LHCN-M2 (cell line): ENCODE measurements around the gene RARB. TPM values are rescaled to one million over a fixed set of nuclear protein-coding genes. Genes with fewer than 3 reads are reported as not detected.

Experiments used
- DNase-seq: peaks from one replicate; pipeline ENCODE4 v3.0.0-alpha.2; 2012; ENCODE audit warnings: low read depth
- total RNA-seq: library from RNA; depleted of rRNA; stranded (reverse); fragments of >200 nt; gene quantifications from 2 replicates; pipeline ENCODE4 v1.2.3, GENCODE V29; 2014

Gene RARB
- total RNA-seq, 1 experiment from 2014 or later = 0.29 TPM

GRCh38 chr3:25547943-25548674 is 120.0 kb downstream of the RARB start:
- peak; percentile 61 for DNase-seq

- no peak for DNase-seq
Measured at GRCh38 chr3:25548836-25549235, 120.8 kb downstream of the RARB start.

GRCh38 chr3:25552251-25552650 is 124.2 kb downstream of the RARB start:
- DNase-seq = no peak

- no peak for DNase-seq
Measured at GRCh38 chr3:25554376-25554775, 126.3 kb downstream of the RARB start.

GRCh38 chr3:25555695-25556437 is 127.8 kb downstream of the RARB start:
- no peak for DNase-seq

GRCh38 chr3:25556447-25556846 is 128.4 kb downstream of the RARB start:
- peak; percentile 29 for DNase-seq

GRCh38 chr3:25557694-25558093 is 129.6 kb downstream of the RARB start:
- DNase-seq = no peak

- DNase-seq = no peak
Measured at GRCh38 chr3:25558121-25558520, 130.1 kb downstream of the RARB start.

GRCh38 chr3:25558796-25559195 is 130.7 kb downstream of the RARB start:
- DNase-seq = no peak

GRCh38 chr3:25563601-25564000 is 135.5 kb downstream of the RARB start:
- DNase-seq = no peak

GRCh38 chr3:25564075-25564474 is 136.0 kb downstream of the RARB start:
- DNase-seq = no peak

GRCh38 chr3:25565807-25566206 is 137.7 kb downstream of the RARB start:
- DNase-seq = no peak

GRCh38 chr3:25566358-25566920 is 138.4 kb downstream of the RARB start:
- no peak for DNase-seq

- no peak for DNase-seq
Measured at GRCh38 chr3:25567388-25567787, 139.3 kb downstream of the RARB start.

GRCh38 chr3:25567806-25568524 is 139.9 kb downstream of the RARB start:
- DNase-seq = no peak

GRCh38 chr3:25568525-25569078 is 140.5 kb downstream of the RARB start:
- DNase-seq = no peak

- DNase-seq = no peak
Measured at GRCh38 chr3:25571285-25571684, 143.2 kb downstream of the RARB start.

GRCh38 chr3:25572336-25572735 is 144.3 kb downstream of the RARB start:
- DNase-seq = no peak

- DNase-seq = peak; percentile 65
Measured at GRCh38 chr3:25572919-25573385, 144.9 kb downstream of the RARB start.

GRCh38 chr3:25573386-25574171 is 145.5 kb downstream of the RARB start:
- peak; percentile 86 for DNase-seq
